T-helper 22 cell (primary cell): Measurements from ENCODE around the gene KIF26A.
A peak's percentile ranks its signal among the peaks of the same experiment; 100 is the strongest.

Experiments used
- DNase-seq: peaks from one replicate; pipeline ENCODE4 v3.0.0-alpha.2; 2020; ENCODE audit warnings: low read depth

The KIF26A gene

GRCh38 chr14:104138098-104138717 is at the start of gene KIF26A:
TSS of gene KIF26A (plus strand) at chr14:104138587. CDS start at chr14:104138723, 136 bp downstream.
- no peak for DNase-seq

GRCh38 chr14:104090071-104090748 is 48.2 kb upstream of the KIF26A start:
- DNase-seq = no peak

GRCh38 chr14:104091061-104091926 is 47.1 kb upstream of the KIF26A start:
- DNase-seq = no peak

GRCh38 chr14:104091927-104092771 is 46.2 kb upstream of the KIF26A start:
- DNase-seq = no peak

GRCh38 chr14:104092931-104093365 is 45.4 kb upstream of the KIF26A start:
- DNase-seq = no peak

GRCh38 chr14:104093366-104094055 is 44.9 kb upstream of the KIF26A start:
- no peak for DNase-seq

GRCh38 chr14:104094056-104094708 is 44.2 kb upstream of the KIF26A start:
- no peak for DNase-seq

GRCh38 chr14:104094709-104095425 is 43.5 kb upstream of the KIF26A start:
- DNase-seq = peak; percentile 29

GRCh38 chr14:104095426-104096310 is 42.7 kb upstream of the KIF26A start:
- DNase-seq = no peak

- no peak for DNase-seq
These were observed 42.1 kb upstream of the KIF26A start for GRCh38 chr14:104096318-104096717.

- DNase-seq = no peak
These were observed 41.4 kb upstream of the KIF26A start for GRCh38 chr14:104096751-104097700.

- DNase-seq = no peak
These were observed 39.9 kb upstream of the KIF26A start for GRCh38 chr14:104098272-104099095.

- no peak for DNase-seq
These were observed 39.0 kb upstream of the KIF26A start for GRCh38 chr14:104099096-104100041.

- no peak for DNase-seq
These were observed 38.0 kb upstream of the KIF26A start for GRCh38 chr14:104100171-104101085.
